Activated naive CD4-positive, alpha-beta T cell treated with Interleukin-2 at 50 U/mL for 16 hours (primary cell): ENCODE measurements around the gene CYBC1.

Experiments
- DNase-seq: peaks from one replicate; pipeline ENCODE4 v3.0.0-alpha.2; 2020

The CYBC1 gene

DNA sequence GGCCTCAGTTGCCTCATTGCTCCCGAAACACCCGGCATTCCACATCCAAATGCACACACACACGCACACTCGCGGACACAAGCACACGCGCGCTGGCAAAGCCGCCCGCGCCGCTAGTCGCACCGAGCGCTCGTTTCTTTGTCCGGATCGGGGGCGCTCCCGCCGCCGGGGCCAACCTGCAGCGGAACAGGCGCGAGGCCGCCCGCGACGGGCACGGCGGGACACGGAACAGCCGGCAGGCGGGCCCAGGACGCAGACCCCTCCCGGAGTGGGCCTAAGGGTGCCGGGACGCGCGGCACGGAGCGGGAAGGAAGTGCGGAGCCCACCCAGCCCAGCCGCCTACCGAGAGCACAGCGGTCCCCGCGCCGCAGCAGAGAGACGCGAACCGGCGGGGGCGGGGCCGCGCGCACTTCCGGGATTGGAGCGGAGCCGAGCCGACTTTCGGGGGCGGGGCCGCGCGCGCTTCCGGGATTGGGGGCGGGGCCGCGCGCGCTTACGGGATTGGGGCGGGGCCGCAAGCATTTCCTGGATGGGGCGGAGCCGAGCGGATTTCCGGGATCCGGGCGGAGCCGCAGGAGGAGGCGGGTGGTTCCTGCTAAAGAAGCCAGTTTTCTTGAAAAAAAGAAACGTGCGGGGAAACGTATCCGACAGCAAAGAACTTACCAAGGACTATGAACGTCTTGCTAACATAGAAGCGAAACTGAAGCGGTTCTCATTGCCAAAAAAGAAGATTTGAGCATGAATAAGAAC lies at the start of gene CYBC1:
CYBC1 (minus strand) TSS at position 396 of the 750 bp plus-strand sequence. CDS start 1,498 bp downstream, outside the sequence.
- DNase-seq = peak; percentile 94

DNA sequence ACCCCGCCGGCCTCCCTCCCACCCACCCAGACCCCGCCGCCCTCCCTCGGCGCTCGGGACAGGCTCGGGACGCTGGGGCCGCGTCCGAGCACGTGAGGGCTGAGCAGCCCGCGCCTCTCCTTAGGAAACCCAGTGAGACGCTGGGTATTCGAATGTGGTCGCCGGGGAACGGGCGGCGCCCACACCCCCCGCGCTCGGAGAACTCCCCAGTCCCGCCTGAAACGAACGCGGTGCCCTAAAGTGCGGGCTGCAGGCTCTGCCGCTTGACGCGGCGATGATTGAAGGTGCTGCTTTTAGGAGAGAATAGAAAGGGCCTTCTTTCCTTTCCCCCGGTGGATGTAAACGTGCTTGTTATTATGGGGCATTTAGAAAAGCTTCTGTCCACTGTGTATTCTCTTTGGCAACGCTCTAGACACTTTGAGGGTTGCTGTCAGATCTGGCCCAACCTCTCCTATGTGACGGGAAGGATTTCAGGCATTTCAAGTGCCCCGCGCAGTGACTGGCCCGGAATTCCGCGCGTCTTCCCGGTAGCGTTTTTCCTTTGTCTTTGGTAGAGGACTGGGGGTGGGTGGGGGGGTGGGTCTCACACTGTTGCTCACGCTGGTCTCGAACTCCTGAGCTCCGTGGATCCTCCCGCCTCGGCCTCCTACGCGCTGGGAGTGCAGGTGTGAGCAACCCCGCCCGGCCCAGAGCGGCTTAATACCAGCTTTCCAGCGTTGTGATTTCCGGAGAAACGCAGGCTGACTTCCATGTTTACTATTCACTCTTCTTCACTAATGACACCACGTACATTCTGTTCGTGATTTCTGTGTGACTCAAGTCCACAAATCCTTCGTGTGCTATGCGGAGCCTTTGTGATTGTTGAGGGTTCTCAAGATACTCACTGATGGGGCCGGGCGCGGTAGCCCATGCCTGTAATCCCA lies 47.2 kb upstream of the CYBC1 start:
- DNase-seq = peak; percentile 49

DNA sequence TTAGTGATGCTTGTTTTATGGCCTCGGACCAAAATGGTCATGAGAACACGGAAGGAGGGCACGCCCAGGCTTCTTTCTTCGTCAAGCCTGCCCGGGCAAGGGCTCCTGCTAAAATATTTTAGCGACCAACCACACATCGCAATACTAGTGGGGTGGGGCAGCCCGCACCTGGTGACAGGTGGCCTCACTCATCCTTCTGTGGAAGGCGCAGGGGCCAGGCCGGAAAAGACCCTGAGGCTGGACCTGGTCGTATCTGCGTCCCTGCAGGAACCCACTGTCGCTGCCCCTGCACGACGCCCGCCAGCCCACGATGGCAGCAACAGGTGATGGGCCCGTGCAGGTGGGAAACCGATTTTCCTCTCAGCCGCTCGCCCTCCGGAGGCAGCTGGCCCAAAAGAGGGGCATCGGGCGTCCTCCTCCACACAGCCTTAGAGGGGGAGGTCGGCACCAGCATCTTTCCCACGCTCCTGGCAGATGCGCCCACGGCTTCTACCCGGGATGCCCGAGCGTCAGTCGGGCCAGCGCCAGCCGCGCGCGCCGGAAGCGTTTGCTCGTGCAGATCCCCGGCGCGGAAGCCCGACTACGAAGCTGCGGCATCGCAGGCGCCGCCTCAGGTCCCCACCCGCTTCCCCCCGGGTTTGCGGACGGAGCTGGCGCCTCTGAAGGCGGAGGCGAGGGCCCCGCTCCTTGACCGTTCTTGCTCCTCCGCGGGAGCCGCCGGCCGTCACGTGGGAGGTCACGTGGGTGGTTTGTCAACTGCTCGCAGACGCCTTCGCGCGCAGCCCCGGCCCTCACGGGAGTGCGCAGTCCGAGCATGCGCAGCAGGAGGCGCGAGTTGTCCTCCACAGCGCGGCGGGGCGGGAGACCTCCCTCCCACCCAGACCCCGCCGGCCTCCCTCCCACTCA lies 46.2 kb upstream of the CYBC1 start:
- peak; percentile 91 for DNase-seq

DNA sequence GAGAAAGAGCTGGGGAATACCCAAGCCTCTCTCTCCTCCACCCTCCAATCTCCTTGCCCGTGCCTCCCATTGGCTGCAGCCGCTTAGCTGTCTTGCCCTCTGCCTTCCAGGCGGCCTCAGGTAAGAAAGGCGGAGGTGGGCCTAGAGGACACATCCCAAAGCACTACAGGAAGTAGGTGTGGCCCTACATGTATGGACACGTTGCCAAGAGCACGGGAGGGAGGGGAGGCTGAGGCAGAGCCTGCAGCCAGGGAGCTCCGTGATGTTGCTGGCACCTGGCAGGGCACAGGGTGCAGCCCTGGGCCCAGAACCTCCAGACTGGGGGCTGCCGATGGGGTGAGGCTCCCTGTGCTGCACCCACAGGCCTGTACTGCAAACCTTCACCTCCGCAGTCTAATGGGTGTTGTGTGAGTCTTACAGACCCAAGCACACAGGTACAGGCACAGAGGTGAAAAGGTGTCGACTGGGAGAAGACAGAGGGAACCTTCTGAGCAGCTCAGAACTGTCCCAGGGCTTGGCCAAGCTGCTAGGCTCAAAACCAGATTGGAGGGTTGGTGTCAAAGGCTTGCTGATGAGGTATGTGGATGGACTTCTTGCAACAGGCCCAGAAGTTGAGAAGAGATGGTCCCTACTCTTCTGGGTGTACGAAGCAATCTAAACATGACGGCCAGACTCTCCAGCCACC lies 45.4 kb upstream of the CYBC1 start:
- DNase-seq = no peak

DNA sequence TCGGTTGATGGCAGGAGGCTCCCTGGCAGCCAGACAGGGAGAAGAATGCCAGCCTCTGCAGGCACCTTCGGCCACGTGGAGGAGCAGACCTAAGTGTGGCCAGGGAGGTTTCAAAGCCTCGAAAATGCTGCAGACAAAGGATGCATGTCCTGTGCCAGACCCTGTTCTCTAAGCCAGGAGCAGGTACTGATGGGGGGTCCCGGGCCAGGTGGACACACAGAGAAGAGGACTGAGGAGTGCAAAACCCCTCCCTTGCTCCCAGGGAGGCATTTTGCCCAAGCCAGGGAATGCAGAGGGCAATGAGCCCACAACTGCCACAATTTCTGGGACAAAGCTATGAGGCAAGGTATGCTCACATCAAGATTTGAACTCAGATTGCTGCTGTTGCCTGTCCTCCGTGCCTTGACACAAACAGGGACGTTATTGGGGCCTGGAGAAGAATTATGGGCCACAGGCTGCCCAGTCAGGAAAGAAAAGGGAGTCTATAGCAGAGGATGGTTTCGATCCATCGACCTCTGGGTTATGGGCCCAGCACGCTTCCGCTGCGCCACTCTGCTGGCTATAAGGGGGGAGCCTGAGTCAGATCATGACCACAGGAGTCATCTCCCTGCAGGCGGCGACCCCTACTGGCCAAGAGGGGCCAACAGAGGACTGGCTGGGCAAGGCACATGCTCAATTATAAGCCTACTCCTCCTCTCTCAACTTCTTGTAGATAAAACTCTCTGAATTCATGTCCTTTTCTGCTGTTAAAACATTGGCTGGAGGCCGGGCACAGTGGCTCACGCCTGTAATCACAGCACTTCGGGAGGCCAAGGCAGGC lies 43.9 kb upstream of the CYBC1 start:
- DNase-seq = peak; percentile 89

DNA sequence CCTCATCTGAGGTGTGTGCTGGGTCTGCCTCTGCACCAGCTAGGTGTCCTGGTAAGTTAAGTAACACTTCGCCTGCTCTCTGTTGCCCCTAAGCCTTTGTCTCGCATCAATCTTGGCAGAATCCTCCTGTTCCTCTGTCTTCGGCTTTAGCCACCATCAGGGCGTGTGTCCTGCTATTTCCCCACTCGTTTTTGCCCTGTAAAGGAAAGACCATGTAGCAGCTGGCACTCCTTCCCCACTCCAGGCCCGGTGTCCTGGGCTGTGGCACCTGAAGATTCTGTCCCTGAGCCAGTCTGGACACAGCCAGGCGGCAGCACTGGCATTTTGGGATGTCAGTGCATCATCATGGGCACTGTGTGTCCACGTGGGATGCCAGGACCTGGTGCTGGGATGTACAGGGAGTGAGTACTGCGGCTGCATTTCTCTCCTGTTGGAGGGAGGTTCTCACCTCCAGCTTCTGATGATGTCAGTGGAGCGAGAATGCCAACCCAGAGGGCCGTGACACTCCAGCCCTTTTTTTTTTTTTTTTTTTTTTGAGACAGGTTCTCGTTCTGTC lies 42.8 kb upstream of the CYBC1 start:
- no peak for DNase-seq

DNA sequence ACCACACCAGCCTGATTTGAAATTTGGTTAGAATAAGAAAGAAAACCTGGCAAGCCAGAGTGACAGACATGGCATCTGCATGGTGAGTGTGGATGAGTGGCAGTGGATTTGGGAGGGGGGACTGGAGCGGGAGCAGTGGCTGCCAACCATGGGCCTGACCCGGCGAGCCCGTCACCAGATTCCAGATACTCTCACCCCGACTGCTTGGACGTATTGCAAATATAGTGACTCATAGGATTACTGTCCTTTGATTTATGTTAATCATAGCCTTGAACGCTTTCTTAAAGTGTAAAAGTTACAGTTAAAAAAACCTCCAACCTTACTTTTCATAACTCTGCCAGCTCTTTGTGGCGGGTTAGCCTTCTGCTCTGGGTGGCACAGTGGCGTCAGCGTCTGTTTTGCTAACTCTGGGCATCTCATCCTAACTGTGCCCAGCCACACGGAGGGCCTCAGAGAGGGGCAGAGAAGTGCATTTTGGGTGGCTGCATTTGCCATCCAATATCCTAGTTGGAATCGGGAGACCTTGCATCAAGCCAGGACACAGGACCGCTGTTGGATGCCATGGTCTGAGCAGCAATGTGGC lies 42.2 kb upstream of the CYBC1 start:
- DNase-seq = no peak

DNA sequence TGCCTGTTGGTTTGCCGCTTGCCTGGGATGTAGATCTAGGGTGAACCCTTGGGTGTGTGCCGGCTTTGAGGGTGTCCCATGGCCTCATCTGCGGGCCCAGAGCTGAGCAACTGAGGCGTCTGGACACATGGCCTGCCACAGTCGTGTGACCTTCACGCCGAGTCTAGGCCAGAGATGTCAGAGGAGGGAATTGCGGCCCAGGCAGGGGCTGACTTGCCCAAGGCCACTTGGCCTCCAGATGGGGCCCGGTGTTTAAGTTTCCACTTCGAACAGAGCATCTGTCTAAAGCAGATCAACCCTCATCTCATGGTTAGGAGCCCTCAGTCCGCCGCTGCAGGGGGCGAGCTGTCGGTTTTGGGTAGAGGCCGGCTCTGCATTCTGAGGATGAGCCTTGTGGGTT lies 41.0 kb upstream of the CYBC1 start:
- no peak for DNase-seq

DNA sequence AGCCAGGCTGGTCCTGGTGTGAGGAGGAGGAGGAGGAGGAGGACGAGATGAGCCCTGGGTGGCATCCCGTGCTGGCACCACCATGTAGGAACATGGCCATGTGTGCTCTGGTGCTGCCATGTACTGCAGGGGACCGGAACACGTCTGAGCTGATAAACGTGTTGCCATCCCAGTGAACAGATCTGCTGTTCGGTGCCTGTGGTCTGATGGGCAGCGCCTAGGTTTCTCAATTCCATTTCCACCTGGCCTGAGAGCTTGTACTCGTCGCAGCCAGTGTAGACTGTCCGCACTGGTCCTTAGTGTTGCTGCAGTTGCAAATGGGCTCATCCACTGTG lies 40.6 kb upstream of the CYBC1 start:
- DNase-seq = no peak

DNA sequence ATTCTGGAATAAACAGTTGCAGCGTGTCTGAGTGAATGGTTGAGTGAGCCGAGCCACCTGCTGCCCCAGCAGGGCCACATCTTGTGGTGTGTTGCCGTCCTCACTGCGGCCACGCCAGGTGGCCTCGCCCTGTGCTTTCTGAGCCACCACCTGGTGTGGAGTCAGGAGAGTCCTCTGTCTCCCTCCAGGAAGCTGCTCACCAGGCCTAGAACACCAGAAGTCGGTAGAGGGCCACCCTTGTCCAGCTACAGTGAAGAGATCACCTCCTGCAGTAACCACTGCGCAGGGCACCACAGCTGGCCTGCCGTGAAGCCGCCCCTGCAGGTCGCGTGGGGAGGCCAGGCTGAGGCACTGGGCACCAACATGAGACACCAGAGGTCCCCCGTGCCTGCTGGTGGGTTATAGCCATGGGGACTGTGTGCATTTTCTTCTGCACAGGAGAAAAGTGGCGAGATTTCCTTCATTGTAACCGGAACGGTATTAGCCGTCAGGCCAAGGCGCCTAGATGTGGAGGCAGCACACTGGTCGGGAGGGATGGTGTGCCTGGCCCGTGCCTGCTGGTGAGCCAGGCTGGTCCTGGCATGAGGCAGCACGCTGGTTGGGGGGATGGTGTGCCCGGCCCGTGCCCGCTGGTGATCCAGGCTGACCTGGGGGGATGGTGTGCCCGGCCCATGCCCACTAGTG lies 40.1 kb upstream of the CYBC1 start:
- DNase-seq = no peak

DNA sequence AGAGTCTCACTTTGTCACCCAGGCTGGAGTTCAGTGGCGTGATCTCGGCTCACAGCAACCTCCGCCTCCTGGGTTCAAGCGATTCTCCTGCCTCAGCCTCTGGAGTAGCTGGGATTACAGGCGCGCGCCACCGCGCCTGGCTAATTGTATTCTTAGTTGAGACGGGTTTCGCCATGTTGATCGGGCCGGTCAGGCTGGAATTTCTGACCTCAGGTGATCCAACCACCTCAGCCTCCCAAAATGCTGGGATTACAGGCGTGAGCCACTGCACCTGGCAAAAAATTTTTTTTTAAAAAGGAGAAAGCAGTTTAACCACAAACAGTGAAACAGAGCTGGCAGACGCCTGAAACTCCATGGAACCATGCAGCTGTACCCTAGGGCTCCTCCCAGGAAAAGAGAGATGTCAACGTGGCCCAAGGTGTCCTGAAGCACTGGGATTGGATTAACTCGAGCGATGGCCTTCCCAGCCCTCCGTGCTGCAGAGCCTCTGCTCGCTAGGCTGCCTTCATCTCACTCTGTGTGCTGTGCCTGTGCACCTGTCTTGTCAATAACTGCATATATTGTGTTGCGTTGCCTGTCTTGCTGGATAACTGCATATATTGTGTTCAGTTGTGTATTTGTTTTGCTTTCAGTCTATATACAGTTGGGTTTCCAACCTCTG lies 39.4 kb upstream of the CYBC1 start:
- DNase-seq = no peak

DNA sequence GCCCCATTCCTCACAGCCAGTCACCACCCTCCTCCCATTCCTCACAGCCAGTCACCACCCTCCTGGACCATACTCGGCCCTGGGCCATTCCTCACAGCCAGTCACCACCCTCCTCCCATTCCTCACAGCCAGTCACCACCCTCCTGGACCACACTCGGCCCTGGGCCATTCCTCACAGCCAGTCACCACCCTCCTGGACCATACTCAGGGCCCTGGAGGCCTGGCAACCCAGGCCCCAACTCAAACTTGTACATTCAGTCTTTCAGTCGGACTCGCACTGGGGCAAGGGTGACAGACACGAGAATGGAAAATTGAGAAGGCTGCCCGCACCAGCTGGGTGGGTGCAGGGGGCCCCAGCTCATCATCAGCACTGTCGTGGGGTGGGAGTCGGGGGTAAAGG lies 38.6 kb upstream of the CYBC1 start:
- DNase-seq = no peak

DNA sequence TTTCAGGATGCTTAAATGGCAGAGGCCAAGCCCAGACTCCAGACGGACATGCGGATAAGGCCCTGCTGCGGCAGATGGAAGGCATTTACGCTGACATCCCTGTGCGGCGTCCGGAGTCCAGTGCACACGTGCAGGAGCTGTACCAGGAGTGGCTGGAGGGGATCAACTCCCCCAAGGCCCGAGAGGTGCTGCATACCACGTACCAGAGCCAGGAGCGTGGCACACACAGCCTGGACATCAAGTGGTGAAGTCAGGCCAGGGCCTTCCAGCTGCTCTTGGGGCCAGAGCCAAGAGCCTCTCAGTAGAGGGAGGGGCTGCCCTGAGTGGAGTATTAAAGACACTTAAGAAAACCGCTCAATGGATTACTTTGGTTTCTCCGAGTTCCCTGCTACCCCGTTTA lies 37.4 kb upstream of the CYBC1 start:
- no peak for DNase-seq

DNA sequence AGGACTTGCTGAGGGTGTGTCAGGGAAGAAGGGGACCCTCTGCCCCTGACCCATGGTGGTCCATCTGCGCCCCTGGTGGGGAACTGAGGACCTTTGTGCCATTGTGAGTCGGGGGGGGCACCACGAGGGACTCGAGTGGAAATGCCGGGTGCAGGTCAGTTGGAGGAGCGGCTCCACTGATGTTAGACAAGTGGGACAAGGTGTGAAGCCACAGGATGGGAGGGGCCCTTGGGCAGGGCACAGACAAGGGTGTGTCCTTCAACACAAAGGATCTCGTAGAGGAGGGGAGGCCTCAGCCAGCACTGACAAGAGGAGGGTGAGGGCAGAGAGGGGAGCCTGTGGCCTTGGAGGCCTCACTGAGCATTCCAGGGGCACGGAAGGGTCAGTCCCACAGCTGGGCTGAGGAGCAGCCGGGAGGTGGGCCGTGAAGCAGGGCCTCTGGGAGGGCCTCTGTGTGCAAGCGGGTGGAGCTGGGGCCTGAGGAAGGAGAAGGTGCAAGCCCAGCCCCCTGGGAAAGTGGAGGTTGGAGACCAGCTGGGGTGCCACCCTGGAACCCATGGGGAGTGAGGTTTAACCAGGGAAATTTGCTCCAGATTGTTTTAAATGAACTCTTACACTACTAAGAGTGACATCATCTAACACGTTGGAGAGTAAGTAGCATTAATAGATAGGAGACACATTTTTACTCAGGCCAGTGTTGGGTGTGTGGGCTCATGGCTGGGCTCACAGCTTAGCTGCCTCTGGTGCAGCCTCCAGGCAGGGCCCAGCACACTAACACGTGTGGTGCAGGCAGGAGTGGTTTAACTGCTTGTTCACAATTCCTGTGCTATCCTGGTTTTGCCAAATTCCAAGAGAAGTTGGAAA lies 35.9 kb upstream of the CYBC1 start:
- no peak for DNase-seq

DNA sequence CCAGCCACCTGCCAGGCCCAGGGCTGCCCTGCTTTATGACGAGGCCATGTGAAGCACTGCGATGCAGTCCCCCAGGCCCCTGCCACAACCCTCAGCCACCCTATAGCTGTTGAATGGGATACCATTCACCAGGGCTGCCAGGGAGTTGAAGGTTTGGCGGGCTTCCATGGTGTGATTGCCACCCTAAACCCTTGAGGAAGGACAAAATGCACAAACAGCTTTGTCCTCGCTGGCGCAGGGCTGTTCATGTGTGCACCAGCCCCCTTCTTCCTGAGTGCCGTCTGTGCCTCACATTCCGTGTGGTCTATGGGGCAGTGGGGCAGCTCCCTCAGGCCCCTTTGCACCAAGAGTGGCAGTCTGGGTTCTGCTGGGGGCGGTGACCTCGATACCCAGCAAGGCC lies 33.3 kb upstream of the CYBC1 start:
- DNase-seq = no peak

DNA sequence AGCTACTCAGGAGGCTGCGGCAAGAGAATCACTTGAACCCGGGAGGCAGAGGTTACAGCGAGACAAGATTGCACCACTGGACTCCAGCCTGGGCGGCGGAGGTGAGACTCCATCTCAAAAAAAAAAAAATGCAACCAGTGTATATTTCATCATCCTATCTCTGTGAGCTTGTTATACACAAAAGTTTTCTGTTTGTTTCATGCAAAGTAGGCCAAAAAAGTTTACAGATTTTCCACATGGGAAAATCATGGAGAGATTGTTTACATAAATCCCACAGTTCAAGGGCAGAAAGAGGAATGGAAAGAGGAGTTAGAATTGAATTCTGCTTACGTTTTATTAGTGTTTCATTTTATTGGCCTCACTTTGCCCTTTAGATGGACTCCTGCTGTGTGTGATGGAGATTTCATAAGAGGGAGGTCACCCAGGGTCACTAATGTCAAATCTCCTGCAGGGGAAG lies 32.7 kb upstream of the CYBC1 start:
- DNase-seq = no peak

DNA sequence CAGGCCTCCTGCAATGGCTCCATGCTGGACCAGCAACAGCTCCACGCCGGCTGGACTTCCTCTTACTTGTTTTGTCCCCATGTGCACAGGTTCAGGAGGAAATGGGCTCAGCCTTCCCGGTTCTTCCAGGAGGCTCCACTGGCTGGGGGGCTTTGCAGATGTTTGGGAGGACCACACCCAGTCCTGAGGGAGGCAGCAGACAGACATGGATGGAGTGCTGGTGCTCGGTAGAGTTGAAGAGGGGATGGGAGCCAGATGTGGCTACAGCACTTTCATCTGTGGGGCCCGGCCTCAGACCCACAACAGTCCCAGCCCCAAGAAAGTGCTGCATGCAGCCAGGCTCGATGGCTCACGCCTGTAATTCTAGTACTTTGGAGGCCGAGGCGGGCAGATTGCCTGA lies 29.8 kb upstream of the CYBC1 start:
- no peak for DNase-seq

DNA sequence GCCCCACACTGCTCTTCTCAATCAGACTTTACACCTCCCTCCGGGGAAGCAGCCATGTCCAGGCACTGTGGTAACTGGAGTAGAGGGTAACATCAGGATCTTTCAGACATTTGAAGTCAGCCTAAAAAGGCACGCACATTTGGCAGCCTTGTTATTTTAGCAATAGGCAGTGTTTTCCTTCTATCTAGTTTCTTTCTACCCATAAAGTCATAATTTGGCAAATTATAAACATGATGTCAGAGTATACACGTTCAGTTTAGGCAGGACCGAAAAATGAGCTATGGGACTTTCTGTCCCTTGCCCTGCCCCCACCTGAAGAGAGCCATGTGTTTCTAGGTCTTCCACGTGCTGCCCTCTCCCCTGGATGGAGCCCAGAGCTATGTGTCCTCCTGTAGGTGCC lies 29.1 kb upstream of the CYBC1 start:
- DNase-seq = no peak

DNA sequence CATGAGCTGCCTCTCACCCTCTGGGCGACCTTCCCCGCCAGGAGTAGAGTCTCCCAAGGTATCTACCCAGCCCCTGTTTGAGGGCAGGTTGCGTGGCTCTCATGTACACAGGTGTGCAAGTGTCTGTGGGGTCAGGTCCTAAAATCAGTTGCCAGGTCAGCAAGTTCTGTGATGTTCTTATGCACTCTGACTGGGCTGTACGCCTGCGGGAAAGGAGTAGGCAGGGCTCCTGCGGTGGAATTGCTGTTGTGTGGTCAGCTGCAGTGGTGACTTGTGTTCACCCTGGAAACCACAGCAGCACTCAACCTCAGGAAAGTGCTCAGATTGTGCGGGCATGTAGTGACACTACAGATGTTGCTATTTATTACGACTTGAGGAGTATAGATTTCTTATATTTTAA lies 27.4 kb upstream of the CYBC1 start:
- DNase-seq = no peak
